ENCODE data around the gene MAL. TPM values are rescaled to one million over a fixed set of nuclear protein-coding genes. Genes with fewer than 3 reads are reported as not detected.

The MAL gene
- 255 and 504 TPM in 2 replicates for total RNA-seq

DNA sequence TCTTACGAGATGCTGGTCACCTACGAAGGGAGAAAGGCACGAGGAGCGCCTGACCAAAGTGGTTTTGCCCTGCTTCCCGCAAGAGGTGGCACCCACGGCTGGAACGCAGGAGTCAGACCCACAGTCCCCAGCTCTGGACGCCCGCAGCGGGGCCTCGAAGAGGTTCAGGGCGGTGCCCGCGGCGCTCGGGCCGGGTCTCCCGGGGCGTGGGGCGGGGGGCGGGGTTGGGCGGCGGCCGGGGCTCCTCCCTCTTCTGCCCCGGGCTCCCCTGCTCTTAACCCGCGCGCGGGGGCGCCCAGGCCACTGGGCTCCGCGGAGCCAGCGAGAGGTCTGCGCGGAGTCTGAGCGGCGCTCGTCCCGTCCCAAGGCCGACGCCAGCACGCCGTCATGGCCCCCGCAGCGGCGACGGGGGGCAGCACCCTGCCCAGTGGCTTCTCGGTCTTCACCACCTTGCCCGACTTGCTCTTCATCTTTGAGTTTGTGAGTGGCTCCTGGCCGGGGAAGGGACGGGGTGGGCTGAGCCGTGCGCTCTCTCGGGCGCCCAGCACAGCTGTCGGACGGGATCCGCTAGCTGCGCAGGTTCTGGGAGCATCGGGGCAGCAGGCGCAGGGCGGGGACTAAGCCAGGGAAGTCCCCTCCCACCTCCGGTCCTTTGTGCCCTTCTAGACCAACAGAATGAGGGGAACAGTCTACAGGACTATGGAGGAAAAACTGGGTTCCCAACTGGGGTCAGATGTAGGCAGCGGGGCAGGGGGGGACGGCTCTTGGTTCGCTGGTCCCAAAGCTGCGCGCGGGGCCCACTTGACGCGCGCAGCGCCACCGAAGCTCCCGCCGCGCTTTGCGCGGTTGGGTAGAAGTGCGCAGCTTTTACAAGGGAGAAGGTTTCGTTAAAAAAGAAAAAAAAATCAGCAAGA, at the start of gene MAL:
Gene MAL (plus strand): TSS at position 303 of the 914 bp plus-strand sequence. CDS start 85 bp downstream, at position 388.
- no peak for DNase-seq (ENCODE audit: low read depth)

DNA sequence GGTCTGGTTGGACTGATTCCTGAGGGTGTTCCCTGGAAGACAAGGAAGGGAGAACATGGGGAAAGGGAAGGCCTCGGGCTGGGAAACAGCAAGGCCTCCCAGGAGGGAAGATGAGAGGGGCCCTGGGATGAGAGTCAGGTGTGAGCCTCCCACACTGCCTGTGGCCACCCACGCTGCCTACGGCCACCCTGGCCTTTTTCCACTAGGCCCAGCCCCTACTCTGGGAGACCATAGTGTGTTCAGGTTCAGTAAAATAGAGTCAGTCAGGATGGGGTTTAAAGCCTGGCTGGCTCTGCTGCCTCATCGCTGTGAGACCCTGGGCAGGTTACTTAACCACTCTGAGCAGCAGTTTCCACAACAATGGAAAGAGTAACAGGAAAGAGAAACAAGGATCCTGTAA, 47.7 kb upstream of the MAL start:
- DNase-seq (ENCODE audit: low read depth) = no peak

DNA sequence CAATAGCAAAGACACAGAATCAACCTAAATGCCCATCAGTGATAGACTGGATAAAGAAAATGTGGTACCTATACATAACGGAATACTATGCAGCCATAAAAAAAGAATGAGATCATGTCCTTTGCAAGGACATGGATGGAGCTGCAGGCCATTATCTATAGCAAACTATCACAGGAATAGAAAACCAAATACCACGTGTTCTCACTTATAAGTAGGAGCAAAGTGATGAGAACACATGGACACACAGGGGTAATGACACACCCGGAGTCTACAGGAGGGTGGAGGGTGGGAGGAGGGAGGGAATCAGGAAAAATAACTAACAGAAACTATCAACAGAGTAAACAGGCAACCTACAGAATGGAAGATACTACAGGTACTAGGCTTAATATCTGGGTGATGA, 46.6 kb upstream of the MAL start:
- DNase-seq (ENCODE audit: low read depth) = no peak

DNA sequence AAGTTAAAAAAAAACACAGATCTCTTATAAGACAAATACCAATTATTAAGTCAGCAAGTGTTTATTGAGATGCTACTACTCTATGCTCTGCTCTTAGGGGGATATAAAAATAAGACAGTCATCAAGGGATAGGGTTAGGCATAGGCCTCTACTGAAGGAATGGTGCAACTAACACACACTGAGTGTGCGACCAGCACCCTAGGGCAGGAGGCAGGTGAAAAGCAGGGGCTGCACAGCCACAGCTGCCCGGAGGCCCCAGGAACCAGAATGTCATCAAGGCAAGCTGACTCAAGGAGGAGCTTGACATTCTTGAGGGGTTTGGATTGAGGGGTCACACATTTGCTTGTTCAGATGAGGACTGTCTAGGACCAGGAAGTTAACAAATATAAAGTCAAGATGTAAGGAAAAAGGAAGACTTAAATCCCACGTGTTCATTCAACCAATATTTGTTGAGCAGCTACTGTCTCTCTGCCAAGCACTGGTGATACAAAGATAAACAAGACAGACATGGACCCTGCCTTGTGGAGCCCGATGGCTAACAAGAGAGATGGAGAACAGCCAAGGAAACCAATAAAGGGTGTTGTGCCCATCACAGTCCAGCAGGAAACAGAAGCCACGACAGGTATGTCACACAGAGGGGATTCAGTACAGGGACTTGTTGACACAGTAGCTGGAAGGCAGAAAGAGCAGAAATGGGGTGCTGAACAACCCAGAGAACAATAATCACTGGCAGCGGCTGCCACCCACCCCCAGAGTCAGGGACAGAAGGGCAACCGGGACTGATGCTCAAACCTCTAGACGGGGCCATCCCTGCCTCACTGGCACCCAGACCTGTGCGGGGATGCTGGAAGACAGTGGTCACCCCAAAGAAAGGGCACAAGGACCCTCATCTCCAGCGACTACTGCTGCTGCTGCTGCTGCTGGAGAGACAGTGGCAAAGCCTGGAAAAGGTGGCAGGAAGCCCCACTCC, 45.8 kb upstream of the MAL start:
- no peak for DNase-seq (ENCODE audit: low read depth)

DNA sequence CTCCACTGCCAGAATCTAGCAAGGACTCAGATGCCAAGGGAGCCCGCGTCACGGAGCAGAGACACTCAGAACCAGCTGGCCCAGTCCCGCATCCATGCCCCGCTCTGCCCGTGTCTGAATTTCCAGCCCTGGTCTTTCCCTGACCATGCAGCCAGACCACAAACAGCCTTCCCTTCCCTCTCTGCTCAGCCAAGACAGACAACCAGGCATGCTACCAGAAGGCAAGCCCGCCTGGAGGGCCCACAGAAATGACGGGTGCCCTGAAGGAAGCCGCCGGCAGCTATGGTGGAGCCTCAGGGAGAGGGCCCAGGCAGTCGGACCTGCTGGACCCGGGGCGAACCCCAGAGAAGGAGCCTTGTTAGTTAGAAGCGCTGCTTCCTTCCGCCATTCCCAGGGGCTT, 45.1 kb upstream of the MAL start:
- no peak for DNase-seq (ENCODE audit: low read depth)

DNA sequence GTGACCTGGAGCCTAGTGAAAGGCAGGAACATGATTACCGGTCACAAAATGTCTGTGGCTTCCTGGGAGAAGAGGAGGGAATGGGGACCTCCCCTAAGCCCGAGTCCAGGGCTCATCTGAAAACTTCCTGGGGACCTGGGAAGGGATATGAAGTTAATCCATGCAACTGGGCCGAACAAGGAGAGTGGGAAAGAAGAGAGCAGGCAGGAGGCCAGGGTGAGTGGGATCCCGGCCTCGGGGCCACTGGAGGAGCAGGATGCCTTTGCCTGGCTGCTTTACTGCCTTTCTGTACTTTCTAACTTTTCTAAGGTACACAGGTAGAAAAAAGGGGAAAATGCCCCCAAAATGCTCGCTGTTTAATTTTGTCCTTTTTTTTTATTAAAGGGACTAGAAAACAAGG, 43.4 kb upstream of the MAL start:
- no peak for DNase-seq (ENCODE audit: low read depth)

DNA sequence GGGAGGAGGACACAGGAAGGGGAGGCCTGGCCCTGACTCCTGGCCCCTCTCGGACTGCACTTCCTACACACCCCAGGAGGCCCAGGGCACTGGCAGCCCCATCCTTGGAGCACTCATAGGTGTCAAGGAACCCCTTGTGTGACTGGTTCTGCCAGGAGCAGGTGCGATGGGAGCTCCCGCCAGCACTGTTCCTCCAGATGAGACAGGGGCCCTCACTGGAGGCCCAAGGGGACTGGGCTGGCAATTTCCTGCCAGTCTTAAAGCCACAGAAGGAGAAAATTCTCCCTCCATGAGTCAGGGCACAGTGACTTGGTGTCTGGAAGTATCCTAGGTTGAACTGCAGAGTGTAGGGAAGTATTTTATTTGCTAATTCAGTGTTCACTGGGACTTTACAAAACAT, 42.8 kb upstream of the MAL start:
- DNase-seq (ENCODE audit: low read depth) = peak; percentile 91

DNA sequence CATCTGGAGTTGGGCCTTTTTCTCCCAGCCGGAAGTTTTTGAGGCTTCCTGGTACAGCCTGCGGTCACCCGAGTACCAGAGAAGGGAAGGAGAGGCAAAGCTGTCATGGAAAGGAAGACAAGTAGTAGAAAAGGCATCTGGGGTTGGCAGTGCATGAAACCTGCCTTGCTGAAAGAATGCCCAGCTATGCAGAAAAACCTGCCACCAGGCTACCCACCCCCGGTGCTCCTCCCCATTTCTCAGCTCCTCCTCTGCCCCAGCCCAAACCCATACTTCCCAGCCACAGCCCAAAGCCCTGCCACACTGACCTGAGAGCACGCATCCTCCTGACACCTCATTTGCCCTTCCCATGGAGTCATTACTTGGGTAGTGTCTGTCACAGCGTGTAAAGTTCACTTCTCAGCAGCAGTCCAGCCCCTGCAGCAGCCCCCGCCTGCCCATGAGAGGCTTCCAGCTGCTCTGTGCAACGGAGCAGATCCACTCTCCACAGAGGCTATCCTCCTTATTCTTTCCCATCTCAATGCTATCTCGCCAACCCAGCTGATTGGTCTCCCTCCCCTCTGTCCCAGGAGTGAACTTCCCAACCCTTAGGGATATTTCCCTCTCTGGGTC, 40.4 kb upstream of the MAL start:
- peak; percentile 54 for DNase-seq (ENCODE audit: low read depth)

DNA sequence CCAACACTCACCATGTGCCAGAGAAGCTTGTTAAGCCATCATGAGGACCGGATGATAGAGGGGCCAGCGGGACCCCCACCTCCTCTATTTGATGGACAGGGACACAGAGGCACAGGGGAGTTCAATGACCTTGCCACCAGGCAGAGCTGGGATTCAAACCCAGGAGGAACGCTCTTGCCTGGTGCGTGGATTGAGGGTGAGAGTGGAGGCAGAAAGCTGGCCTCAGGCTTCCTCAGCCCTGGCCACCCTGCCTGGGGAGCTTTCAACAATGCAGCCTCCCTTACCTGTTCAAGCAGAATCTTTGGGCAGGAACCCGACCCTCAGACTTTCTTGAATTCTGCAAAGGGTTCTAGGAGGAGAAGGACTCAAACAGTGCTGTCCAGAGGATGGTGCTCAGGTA, 39.9 kb upstream of the MAL start:
- no peak for DNase-seq (ENCODE audit: low read depth)

DNA sequence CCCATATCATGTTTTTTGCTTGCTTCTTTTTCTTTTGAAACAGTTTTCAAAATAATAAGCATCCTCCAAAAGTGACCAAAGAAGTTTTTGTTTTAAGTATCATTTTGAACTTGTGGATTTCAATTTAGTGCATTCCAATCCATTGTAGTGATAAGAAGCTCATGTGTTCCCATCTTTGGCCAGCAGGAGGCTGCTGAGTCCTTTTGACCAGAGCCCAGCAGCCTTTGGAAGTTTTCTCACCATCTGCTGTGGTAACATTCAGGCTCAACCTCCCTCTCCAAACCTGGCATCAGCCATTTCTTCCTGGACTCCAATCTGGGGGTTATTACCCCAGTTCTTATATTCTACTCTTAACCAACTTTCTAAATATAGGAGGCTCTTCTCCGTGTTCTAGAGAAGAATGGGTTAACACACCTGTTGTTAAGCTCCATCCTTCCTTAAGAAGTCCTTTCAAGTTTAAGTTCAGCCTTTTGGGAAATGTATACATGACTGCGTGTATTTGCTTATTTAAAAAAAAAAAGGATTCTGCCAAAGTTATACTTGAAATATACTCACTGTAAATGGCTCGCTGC, 39.0 kb upstream of the MAL start:
- DNase-seq (ENCODE audit: low read depth) = peak; percentile 77

DNA sequence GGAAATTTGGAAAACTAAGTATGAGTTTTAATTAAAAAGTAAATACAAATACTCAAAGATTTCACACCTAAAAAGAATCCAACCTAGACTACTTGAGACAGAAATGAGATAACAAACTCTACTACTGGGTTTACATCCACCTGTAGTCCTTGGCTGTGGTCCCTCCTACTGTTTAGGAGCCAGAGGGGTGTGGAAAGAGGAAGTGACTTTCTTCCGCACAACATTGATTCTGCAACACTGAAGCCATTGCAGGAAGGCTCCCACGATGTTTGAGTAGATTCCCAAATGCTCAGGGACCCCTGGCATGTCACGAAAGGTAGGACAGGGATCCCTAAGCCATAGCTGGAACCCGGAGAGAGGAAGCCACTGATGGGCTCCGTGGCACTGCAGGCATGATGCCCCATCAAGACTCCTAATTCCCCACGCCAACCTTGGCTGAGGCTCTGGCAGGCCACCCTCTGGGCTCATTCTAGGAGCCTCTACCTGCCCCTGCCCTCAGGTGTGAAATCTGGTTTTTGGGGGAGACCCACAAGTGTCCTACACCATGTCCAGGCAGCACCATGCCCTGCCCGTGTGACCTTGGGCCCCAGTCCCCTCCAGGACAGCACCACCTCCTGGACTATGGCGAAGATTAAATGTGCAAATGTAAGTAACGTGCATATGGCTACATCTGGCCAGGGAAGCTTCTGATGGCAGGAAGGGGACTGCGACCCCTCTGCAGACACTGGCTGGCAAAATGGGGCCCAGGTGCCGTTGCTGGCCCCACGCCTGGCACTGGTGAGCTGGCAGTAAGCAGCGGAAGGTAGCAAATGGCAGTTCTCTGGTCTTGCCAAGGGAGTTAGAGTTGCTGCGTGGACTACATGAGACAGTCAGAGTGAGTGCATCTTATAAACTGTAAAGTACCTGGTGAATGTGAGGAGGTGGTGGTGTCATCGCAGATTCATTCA, 38.2 kb upstream of the MAL start:
- DNase-seq (ENCODE audit: low read depth) = no peak

DNA sequence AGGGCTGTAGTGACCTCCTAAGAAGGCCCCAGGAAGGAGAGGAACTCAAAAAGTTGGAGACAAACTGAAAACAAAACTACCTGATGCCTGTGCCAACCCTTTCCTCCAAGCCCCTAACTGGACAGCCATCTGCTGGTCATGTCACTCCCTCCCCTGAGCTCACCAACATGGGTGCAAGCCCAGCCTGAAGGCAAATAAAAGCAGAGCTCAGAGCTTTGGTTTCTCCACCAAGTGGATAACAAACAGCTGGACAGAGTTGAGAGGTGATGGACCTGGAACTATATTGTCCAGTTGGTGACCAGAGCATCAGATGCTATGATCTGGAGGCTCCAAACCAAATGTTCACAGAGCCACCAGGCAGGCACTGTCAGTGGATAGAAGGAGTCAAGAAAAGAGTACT, 34.6 kb upstream of the MAL start:
- DNase-seq (ENCODE audit: low read depth) = no peak

DNA sequence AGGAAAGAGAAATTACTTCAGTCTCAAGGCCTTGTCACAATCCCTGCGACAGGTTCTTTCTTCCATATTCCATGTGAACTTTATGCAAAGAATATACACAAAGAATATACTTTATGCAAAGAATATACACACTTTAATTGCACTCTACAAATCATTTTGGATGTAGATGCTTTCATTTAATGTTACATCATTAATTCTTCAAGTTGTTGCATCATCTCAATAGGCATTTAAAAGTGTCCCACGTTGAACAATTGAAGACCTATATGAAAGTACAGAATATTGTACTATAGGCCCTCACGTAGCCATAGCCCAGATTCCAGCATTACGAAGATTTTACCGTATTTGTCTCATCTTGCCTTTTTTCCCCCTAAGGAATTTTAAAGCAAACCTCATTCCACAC, 33.1 kb upstream of the MAL start:
- no peak for DNase-seq (ENCODE audit: low read depth)

DNA sequence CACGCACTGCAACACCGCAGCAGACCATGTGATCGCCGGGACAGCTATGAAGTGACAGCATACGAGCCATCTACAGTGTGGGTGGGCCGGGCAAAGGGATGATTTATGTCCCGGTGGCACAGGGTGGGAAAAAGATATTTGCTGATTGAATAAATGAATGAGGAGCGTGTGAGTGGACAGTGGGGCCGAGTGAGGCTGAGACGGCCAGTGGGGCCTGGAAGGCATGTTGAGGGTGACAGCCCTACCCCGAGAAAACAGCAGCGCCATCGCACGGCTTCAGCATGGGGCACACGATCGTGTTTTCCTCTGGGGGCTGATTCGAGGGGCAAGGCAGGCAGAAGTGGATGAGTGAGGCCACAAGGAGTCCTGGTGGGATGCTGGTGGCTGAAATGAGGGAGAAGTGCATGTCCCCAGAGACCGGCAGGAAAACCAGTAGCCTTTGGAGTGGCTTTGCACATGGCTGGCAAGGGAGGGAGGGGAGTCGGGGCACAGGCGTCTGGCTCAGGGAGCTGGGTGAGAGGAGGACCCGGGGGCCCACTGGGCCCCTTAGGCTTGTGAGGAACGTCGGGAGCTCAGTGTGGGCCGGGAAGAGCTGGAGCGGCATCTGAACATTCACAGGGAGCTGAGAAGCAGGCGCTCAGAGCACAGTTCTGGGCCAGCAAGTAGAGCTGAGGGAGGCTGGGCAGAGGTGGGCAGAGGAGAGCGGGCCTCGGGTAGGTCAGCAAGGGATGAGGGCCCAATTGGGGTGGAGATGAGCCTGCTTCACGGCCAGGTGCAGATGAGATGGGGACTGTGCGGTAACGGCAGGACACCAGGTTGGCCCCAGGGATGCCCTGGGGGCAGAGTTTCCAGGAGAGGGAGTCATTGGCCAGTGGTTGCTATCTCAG, 32.1 kb upstream of the MAL start:
- DNase-seq (ENCODE audit: low read depth) = no peak

DNA sequence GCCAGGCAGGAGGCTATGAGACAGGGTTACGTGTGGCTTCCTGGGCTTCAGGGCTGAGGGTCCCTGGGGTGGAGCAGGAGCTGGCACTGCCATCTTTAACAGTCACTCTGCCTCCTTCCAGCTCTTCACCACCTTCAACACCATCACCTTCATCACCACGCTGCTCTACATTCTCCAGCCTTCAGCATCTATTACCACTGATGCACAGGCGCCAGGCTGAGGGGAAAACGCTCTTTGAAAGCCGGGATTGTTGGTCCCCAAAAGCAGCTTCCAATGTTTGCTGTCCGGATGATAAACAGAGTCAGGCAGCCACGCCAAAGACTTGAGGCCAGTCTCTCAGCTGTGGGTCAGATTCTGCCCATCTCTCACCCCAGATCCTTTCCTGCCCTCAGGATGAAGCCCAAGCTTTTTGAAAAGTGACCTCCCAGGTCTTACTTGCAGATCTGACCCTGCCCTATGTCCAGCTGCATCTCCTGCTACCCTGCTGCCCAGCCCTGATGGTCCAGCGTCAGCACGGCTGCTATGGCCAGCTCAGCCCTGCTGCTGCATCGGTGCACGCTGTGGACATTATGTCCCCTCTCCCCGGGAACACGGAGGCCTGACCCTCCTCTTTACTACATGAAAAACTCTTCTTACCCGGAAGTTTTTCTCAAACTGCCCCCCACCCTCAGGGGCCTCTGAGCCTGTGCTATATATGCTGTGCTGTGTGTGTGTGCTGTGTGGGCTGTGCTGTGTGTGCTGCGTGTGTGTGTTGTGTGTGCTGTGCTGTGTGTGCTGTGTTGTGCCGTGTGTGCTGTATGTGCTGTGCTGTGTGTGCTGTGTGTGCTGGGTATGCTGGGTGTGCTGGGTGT, 31.2 kb upstream of the MAL start:
- DNase-seq (ENCODE audit: low read depth) = no peak

DNA sequence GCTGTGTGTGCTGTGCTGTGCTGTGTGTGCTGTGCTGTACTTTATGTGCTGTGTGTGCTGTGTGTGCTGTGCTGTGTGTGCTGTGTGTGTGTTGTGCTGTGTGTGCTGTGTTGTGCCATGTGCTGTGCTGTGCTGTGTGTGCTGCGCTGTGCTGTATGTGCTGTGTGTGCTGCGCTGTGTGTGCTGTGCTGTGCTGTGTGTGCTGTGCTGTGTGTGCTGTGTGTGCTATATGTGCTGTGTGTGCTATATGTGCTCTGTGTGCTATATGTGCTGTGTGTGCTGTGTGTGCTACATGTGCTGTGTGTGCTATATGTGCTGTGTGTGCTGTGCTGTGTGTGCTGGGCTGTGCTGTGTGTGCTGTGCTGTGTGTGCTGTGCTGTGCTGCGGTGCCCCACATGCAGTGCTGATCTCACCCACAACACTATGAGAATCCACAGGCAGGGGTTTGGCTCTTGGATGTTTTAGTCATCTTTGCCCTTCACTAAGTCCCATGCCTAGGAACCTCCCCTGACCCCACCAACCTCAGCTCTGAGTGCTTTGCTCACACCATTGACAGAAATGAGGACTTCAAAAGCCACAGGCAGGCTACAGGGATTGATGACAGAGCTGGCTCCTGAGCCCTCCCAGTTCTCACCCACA, 30.5 kb upstream of the MAL start:
- DNase-seq (ENCODE audit: low read depth) = no peak

DNA sequence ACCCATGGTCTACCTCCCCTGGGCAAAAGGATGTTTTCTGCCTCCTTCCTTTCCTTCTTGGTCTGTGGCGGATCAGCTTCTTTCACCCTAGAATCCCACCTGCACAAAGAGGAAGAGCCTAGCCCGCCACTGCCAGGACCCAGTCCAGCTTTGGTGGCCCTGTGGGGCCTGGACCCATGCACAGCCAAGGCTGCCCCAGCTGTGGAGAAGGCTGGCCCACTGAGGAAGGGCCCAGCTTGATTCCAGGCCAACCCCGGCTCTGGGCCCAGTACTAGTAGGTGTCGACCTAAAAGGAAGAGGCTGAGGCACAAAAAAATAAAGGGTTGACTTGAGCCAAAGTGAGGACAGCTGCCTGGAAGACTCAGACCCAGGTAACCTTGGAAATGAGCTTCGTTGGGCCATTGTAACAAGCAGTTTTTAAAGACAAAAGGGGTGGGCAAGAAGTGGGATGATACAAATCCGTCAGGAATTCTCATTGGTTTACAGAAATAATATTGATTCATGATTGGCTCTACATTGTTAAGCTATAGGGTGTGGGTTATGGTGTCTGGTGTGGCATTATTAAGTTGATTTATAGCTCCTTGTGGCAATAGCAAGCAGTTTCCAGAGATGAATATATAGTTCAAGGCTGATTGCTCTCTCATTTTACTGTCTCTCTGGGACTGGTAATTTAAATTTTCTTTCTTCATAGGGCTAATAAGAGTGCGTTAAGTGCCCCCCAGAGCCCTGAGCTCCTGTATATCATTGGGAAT, 29.8 kb upstream of the MAL start:
- no peak for DNase-seq (ENCODE audit: low read depth)
